K562 (cell line): ENCODE data around the gene NEDD4L. TPM values are rescaled to one million over a fixed set of nuclear protein-coding genes. Genes with fewer than 3 reads are reported as not detected.

Experiments
- ATAC-seq: fragments of 200-7000 bp; cut with Tn5 transposase; 3 replicates; pipeline ENCODE4 v1.9.1; 2020; ENCODE audit warnings: moderate library complexity
- BruUV-seq: library from RNA; stranded (reverse); fragments of 400-500 nt; replicated peaks from 2 replicates; lab custom pipeline; 2021; lab: Mats Ljungman, UMichigan
- CTCF ChIA-PET: fragments of 300-600 bp; formaldehyde crosslinking; extraction: SDS; loops from one replicate; lab custom pipeline; 2021; ENCODE audit warnings: low intra/inter-chr PET ratio; lab: Yijun Ruan, JAX
- POLR2A ChIA-PET: fragments of 300-600, 350-650 bp; sonication (Branson Sonifier 250); formaldehyde crosslinking; extraction: SDS; loops from one replicate; lab custom pipeline; 2021; ENCODE audit warnings: antibody characterized with exemption, inconsistent platforms; lab: Yijun Ruan, JAX
- DNase-seq, 4 experiments: peaks; one replicate each; pipeline versions ENCODE4 v3.0.0 to v3.0.0-alpha.2; 2011 to 2018; ENCODE audit warnings: low spot score in 3 of 4, mixed read lengths in 3 of 4; ENCODE audit errors: extremely low read depth in 1 of 4
- FAIRE-seq: peaks from 2 replicates; lab custom pipeline; 2011; peaks lifted over from hg19 to GRCh38; lab: Jason Lieb, UNC
- H2AFZ ChIP-seq: 2 replicates; pipeline ENCODE4 v1.6.0; 2011; ENCODE audit warnings: low read depth, low read length, control low read depth, inconsistent platforms
- H3K27ac ChIP-seq: fragments of 200-600 bp; 3 replicates; pipeline ENCODE4 v1.8.0; 2011; ENCODE audit warnings: low read depth, mild to moderate bottlenecking, control low read depth, inconsistent platforms, low read length, moderate library complexity, mixed read lengths; ENCODE audit errors: extremely low read depth
- H3K27me3 ChIP-seq, 2 experiments: fragments of 300-600 bp in 1 of 2; 2 replicates in 1 of 2; 3 replicates in 1 of 2; pipeline versions ENCODE4 v1.6.0 to v1.8.0; 2011; ENCODE audit warnings: inconsistent platforms in 2 of 2, low read length in 2 of 2, mild to moderate bottlenecking in 1 of 2, mixed read lengths in 1 of 2, moderate library complexity in 1 of 2; ENCODE audit not compliant: control insufficient read depth in 2 of 2, insufficient read depth in 2 of 2
- H3K36me3 ChIP-seq: fragments of 300-600 bp; 3 replicates; pipeline ENCODE4 v1.8.0; 2011; ENCODE audit warnings: mild to moderate bottlenecking, low read length, inconsistent platforms; ENCODE audit not compliant: control insufficient read depth, insufficient read depth
- H3K4me1 ChIP-seq, 2 experiments: fragments of 200-600 bp in 1 of 2; replicated peaks in 1 of 2; 2 replicates in 1 of 2; 3 replicates in 1 of 2; pipeline versions ENCODE4 v1.5.1 to v1.8.0; 2011; ENCODE audit warnings: inconsistent platforms in 2 of 2, low read length in 2 of 2, mild to moderate bottlenecking in 1 of 2, mixed read lengths in 1 of 2, moderate library complexity in 1 of 2; ENCODE audit not compliant: control insufficient read depth in 2 of 2, insufficient read depth in 2 of 2
- H3K4me2 ChIP-seq: 2 replicates; pipeline ENCODE4 v1.6.1; 2011; ENCODE audit warnings: low read length, control low read depth, inconsistent platforms, mixed read lengths; ENCODE audit not compliant: insufficient read depth
- H3K4me3 ChIP-seq: fragments of 200-600 bp; sonication (generic), shearing (Covaris generic); 2 replicates; pipeline ENCODE4 v1.5.1; 2016; ENCODE audit warnings: control low read depth, inconsistent platforms
- H3K79me2 ChIP-seq: fragments of 200-600 bp; 3 replicates; pipeline ENCODE4 v1.8.0; 2011; ENCODE audit warnings: low read length, inconsistent platforms; ENCODE audit not compliant: control insufficient read depth, insufficient read depth
- H3K9ac ChIP-seq, 2 experiments: 2 replicates each; pipeline versions ENCODE4 v1.6.0 to v1.6.1; 2011; ENCODE audit warnings: low read depth in 2 of 2, low read length in 2 of 2, control low read depth in 1 of 2, inconsistent platforms in 1 of 2, mild to moderate bottlenecking in 1 of 2, mixed read lengths in 1 of 2; ENCODE audit not compliant: insufficient read depth in 1 of 2
- H3K9me1 ChIP-seq: one replicate; pipeline ENCODE4 v1.6.0; 2011; ENCODE audit warnings: inconsistent platforms, mild to moderate bottlenecking, low read length, moderate library complexity; ENCODE audit not compliant: control insufficient read depth, insufficient read depth
- H3K9me3 ChIP-seq: replicated peaks from 2 replicates; pipeline ENCODE4 v1.5.1; 2011; ENCODE audit warnings: low read depth, low read length, inconsistent platforms; ENCODE audit not compliant: control insufficient read depth, insufficient read depth
- H4K20me1 ChIP-seq: replicated peaks from 2 replicates; pipeline ENCODE4 v1.6.1; 2011; ENCODE audit warnings: low read length, inconsistent platforms, mixed read lengths; ENCODE audit not compliant: control insufficient read depth, insufficient read depth
- GABPB2 ChIP-seq: fragments of 250-450 bp; sonication (Bioruptor Pico); conservative IDR thresholded peaks from 2 replicates; pipeline ENCODE4 v1.5.1; 2021; ENCODE audit warnings: mild to moderate bottlenecking
- LCOR ChIP-seq: sonication (generic); formaldehyde crosslinking; IDR thresholded peaks from 2 replicates; pipeline ENCODE4 v1.8.0; 2022; ENCODE audit warnings: mild to moderate bottlenecking, missing genetic modification reagents
- NR2C1 ChIP-seq, 2 experiments: fragments of 450-650 bp; IDR thresholded peaks; 2 replicates each; pipeline ENCODE4 v1.6.1; 2017; ENCODE audit warnings: mild to moderate bottlenecking in 2 of 2, antibody characterized with exemption in 1 of 2, inconsistent platforms in 1 of 2, missing compliant biosample characterization in 1 of 2, missing genetic modification characterization in 1 of 2
- RBM34 ChIP-seq: fragments of 200-400 bp; formaldehyde crosslinking; IDR thresholded peaks from 2 replicates; pipeline ENCODE4 v1.6.1; 2018; ENCODE audit warnings: low read length, borderline replicate concordance; ENCODE audit not compliant: insufficient read depth
- RUNX1 ChIP-seq: sonication (generic); IDR thresholded peaks from 2 replicates; pipeline ENCODE4 v1.6.1; 2016; ENCODE audit warnings: antibody characterized with exemption, low read depth
- STAT5B ChIP-seq: fragments of 250-450 bp; sonication (Bioruptor Pico); IDR thresholded peaks from 2 replicates; pipeline ENCODE4 v1.8.0; 2021; ENCODE audit warnings: mild to moderate bottlenecking, inconsistent platforms
- ZNF12 ChIP-seq: sonication (generic); formaldehyde crosslinking; IDR thresholded peaks from 2 replicates; pipeline ENCODE4 v1.4.0; 2020; ENCODE audit warnings: mild to moderate bottlenecking, missing genetic modification reagents
- ZNF395 ChIP-seq: fragments of 200-800 bp; sonication (Bioruptor generic); IDR thresholded peaks from 2 replicates; pipeline ENCODE4 v1.6.1; 2017; ENCODE audit warnings: missing genetic modification characterization, missing compliant biosample characterization
- ZNF696 ChIP-seq: fragments of 250-450 bp; sonication (Bioruptor Pico); conservative IDR thresholded peaks from 2 replicates; pipeline ENCODE4 v1.4.0; 2020; ENCODE audit warnings: mild to moderate bottlenecking, moderate library complexity
- ZNF707 ChIP-seq: fragments of 250-450 bp; sonication (Bioruptor Pico); conservative IDR thresholded peaks from 2 replicates; pipeline ENCODE4 v1.8.0; 2022; ENCODE audit warnings: inconsistent platforms, mild to moderate bottlenecking, moderate library complexity
- WGBS: fragments of 100-300 bp; shearing (Covaris generic); methylation state at CpG from one replicate; pipeline ENCODE4 v1.1.6; 2016; ENCODE audit warnings: low coverage, mixed read lengths; ENCODE audit not compliant: insufficient coverage; ENCODE audit errors: missing lambda C conversion rate; 5-methylcytosine and 5-hydroxymethylcytosine counted together
- in situ Hi-C: fragments of 300-500 bp; cut with MboI; formaldehyde crosslinking; loops from 4 replicates; pipeline ENCODE4 v1.15.0; 2018; ENCODE audit warnings: inconsistent platforms, mixed read lengths
- intact Hi-C: fragments of 100-400 bp; cut with micrococcal nuclease; formaldehyde crosslinking; loops from 2 replicates; pipeline ENCODE4 v1.14.2; 2022
- polyA plus RNA-seq, 8 experiments: library from polyadenylated mRNA; depleted of rRNA in 4 of 8; stranded (reverse) in 5 of 8; unstranded in 3 of 8; fragments of >200 nt; fragmentation: Nextera tagmentation in 2 of 8; fragmentation: Illumina TruSeq in 1 of 8; extraction: Ambion mirVana in 2 of 8; extraction: Trizol in 1 of 8; gene quantifications; 2 replicates each; pipeline versions ENCODE4 v1.2.1 to v1.2.3, GENCODE V29; 2011 to 2014; ENCODE audit warnings: inconsistent platforms in 1 of 8, missing spikeins in 1 of 8
- total RNA-seq, 7 experiments: library from RNA; depleted of rRNA in 6 of 7; stranded (reverse); fragments of >200 nt in 6 of 7; fragmentation: Illumina TruSeq in 2 of 7; extraction: Trizol in 2 of 7; gene quantifications; 2 replicates each; pipeline versions ENCODE4 v1.2.1 to v1.2.3, GENCODE V29; 2011 to 2021; ENCODE audit warnings: low replicate concordance in 1 of 7

The NEDD4L gene
- total and polyA plus RNA-seq, 9 of the 15 experiments (the other 6 are each of a cell fraction or from before 2014, with no cell fraction given): 8.1 to 33.4 (median 19.9) TPM

DNA sequence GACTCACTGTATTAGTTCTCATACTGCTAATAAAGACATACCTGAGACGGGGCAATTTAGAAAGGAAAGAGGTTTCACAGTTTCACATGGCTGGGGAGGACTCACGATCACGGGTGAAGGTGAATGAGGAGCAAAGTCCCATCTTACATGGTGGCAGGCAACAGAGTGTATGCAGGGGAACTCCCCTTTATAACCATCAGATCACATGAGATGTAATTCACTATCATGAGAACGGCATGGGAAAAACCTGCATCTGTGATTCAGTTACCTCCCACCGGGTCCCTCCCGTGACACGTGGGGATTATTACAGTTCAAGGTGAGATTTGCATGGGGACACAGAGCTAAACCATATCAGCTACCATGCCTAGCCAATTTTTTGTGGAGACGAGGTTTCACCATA, 168.2 kb downstream of the NEDD4L start:
- TF ChIP-seq STAT5B (CRISPR knock-in tag) (no peak), ZNF707 (no peak), RBM34 (no peak), NR2C1 (IDR thresholded peaks at IDR 0.05) (no peak), NR2C1 (tag; IDR thresholded peaks at IDR 0.05) (no peak), ZNF395 (CRISPR knock-in tag) (no peak), LCOR (CRISPR knock-in tag) (no peak), ZNF12 (CRISPR knock-in tag) (no peak), GABPB2 (CRISPR knock-in tag) (no peak), ZNF696 (CRISPR knock-in tag) (no peak), RUNX1 (no peak)
- Histone ChIP-seq H3K36me3 (no peaks in the 10 kb centered on the region), H3K27me3 (no peaks in the 10 kb centered on the region), H3K9me1 (no peaks in the 10 kb centered on the region), H3K27ac (no peak overlapping the region), H2AFZ (no peak overlapping the region), H3K4me3 (no peak overlapping the region), H3K9ac (no peak overlapping the region), H3K79me2 (no peaks in the 10 kb centered on the region), H4K20me1 (no peaks in the 10 kb centered on the region; the same call in 1 of the 2 replicates), H3K4me1 (peaks cover 0 to 14% of the 10 kb centered on the region in 2 experiments; a peak in 3 of 5 replicates), H3K4me2 (no peak overlapping the region), H3K9me3 (no peaks in the 10 kb centered on the region)
- WGBS: 60% methylated on average over 7 of the region's 8 CpGs
- ChIA-PET CTCF (no interaction called here), POLR2A (no interaction called here)
- FAIRE-seq: no peak
- no peak for ATAC-seq
- in situ Hi-C loops: no loop called here
- intact Hi-C loops: no loop called here
- no peak for DNase-seq
- no TSS peak for BruUV-seq
